ENCODE data around the gene EIF3I. TPM values are rescaled to one million over a fixed set of nuclear protein-coding genes. Genes with fewer than 3 reads are reported as not detected.

The EIF3I gene
- total and polyA plus RNA-seq, 2 of the 13 experiments (the other 11 are each of a cell fraction or from before 2014, with no cell fraction given), result 210 to 223 TPM

DNA sequence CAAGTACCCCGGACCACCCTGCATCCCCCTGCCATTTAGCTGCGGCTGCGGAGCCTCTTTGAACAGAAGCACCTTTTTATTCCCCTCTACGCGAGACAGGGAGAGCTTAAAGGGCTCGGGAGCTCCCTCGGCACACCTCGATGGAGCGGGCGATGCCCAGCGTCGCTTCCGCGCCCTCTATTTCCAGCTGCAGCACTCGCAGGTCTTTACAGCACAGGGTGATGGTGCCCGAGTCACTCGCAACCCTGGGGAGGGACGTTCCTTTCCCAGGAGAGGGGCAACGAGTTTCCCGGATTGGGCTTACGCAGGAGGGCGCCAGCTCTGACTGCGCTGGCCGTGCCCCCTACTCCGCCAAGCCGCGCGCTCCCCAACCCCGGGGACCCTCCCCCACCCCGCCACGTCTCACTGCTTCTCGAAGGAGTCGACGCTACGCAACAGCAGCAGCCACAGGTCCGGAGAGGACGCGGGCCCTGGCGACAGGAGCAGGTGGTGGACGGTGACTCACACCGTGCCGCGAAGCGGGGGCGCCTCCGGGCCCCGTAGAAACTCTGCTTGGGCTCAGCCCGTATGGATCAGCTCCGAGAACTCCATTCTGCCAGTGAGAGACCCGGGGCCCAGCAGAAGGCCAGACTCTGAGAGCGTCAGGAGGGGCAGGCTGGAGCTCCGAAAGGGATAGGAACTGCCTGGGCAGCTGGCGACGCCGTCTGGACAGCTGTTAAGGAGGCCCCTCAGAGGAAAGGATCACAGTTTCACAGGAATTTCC is 19.0 kb downstream of the EIF3I start (continued):
- TF ChIP-seq, protein P1, sequence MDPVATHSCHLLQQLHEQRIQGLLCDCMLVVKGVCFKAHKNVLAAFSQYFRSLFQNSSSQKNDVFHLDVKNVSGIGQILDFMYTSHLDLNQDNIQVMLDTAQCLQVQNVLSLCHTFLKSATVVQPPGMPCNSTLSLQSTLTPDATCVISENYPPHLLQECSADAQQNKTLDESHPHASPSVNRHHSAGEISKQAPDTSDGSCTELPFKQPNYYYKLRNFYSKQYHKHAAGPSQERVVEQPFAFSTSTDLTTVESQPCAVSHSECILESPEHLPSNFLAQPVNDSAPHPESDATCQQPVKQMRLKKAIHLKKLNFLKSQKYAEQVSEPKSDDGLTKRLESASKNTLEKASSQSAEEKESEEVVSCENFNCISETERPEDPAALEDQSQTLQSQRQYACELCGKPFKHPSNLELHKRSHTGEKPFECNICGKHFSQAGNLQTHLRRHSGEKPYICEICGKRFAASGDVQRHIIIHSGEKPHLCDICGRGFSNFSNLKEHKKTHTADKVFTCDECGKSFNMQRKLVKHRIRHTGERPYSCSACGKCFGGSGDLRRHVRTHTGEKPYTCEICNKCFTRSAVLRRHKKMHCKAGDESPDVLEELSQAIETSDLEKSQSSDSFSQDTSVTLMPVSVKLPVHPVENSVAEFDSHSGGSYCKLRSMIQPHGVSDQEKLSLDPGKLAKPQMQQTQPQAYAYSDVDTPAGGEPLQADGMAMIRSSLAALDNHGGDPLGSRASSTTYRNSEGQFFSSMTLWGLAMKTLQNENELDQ (CRISPR knock-in tag; IDR thresholded peaks at IDR 0.05; ENCODE audit: borderline replicate concordance), result no peak
- TF ChIP-seq KLF6 (CRISPR knock-in tag; IDR thresholded peaks at IDR 0.05), result peak; percentile 68; the same call in 1 of the 2 replicates
- TF ChIP-seq RBFOX2 (IDR thresholded peaks at IDR 0.05; ENCODE audit: low read depth, low read length), result 0 out of 2 replicates have a peak, but pooled peaks have one; percentile 33
- no peak for TF ChIP-seq SMARCC2 (IDR thresholded peaks at IDR 0.05)
- TF ChIP-seq, protein P2, sequence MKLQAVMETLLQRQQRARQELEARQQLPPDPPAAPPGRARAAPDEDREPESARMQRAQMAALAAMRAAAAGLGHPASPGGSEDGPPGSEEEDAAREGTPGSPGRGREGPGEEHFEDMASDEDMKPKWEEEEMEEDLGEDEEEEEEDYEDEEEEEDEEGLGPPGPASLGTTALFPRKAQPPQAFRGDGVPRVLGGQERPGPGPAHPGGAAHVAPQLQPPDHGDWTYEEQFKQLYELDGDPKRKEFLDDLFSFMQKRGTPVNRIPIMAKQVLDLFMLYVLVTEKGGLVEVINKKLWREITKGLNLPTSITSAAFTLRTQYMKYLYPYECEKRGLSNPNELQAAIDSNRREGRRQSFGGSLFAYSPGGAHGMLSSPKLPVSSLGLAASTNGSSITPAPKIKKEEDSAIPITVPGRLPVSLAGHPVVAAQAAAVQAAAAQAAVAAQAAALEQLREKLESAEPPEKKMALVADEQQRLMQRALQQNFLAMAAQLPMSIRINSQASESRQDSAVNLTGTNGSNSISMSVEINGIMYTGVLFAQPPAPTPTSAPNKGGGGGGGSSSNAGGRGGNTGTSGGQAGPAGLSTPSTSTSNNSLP (IDR thresholded peaks at IDR 0.05; ENCODE audit: low read depth, low read length), result no peak
- TF ChIP-seq ZNF441 (CRISPR knock-in tag; IDR thresholded peaks at IDR 0.05; ENCODE audit: borderline replicate concordance), result no peak; the same call in 1 of the 2 replicates
- TF ChIP-seq ZNF225 (CRISPR knock-in tag; IDR thresholded peaks at IDR 0.05), result no peak
- TF ChIP-seq ZSCAN25 (CRISPR knock-in tag; IDR thresholded peaks at IDR 0.05), result peak; percentile 35; the same call in 1 of the 2 replicates
- TF ChIP-seq, protein P3, sequence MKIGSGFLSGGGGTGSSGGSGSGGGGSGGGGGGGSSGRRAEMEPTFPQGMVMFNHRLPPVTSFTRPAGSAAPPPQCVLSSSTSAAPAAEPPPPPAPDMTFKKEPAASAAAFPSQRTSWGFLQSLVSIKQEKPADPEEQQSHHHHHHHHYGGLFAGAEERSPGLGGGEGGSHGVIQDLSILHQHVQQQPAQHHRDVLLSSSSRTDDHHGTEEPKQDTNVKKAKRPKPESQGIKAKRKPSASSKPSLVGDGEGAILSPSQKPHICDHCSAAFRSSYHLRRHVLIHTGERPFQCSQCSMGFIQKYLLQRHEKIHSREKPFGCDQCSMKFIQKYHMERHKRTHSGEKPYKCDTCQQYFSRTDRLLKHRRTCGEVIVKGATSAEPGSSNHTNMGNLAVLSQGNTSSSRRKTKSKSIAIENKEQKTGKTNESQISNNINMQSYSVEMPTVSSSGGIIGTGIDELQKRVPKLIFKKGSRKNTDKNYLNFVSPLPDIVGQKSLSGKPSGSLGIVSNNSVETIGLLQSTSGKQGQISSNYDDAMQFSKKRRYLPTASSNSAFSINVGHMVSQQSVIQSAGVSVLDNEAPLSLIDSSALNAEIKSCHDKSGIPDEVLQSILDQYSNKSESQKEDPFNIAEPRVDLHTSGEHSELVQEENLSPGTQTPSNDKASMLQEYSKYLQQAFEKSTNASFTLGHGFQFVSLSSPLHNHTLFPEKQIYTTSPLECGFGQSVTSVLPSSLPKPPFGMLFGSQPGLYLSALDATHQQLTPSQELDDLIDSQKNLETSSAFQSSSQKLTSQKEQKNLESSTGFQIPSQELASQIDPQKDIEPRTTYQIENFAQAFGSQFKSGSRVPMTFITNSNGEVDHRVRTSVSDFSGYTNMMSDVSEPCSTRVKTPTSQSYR (CRISPR knock-in tag; IDR thresholded peaks at IDR 0.05; ENCODE audit: borderline replicate concordance), result peak; percentile 73; the same call in 1 of the 2 replicates
- TF ChIP-seq, protein P4, sequence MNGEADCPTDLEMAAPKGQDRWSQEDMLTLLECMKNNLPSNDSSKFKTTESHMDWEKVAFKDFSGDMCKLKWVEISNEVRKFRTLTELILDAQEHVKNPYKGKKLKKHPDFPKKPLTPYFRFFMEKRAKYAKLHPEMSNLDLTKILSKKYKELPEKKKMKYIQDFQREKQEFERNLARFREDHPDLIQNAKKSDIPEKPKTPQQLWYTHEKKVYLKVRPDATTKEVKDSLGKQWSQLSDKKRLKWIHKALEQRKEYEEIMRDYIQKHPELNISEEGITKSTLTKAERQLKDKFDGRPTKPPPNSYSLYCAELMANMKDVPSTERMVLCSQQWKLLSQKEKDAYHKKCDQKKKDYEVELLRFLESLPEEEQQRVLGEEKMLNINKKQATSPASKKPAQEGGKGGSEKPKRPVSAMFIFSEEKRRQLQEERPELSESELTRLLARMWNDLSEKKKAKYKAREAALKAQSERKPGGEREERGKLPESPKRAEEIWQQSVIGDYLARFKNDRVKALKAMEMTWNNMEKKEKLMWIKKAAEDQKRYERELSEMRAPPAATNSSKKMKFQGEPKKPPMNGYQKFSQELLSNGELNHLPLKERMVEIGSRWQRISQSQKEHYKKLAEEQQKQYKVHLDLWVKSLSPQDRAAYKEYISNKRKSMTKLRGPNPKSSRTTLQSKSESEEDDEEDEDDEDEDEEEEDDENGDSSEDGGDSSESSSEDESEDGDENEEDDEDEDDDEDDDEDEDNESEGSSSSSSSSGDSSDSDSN (CRISPR knock-in tag; IDR thresholded peaks at IDR 0.05), result peak; percentile 55
- no peak for TF ChIP-seq NONO (IDR thresholded peaks at IDR 0.05)
- TF ChIP-seq NONO (CRISPR knock-in tag; conservative IDR thresholded peaks at IDR 0.05), result no peak; the same call in 1 of the 2 replicates
- peak; percentile 58; the same call in 1 of the 2 replicates for TF ChIP-seq NAIF1 (CRISPR knock-in tag; IDR thresholded peaks at IDR 0.05; ENCODE audit: borderline replicate concordance)
- TF ChIP-seq NFATC3 (CRISPR knock-in tag; IDR thresholded peaks at IDR 0.05), result no peak
- no peak for TF ChIP-seq SKI (IDR thresholded peaks at IDR 0.05; ENCODE audit: partially characterized antibody)

Data from HepG2 (cell line).